Measurements from ENCODE around the gene DLK2.
"Not testable (repeated sequence)": the region's sequence is repeated elsewhere in the genome, so short reads cannot be mapped to it uniquely, and the experiment has no call there.

DLK2 gene, protein sequence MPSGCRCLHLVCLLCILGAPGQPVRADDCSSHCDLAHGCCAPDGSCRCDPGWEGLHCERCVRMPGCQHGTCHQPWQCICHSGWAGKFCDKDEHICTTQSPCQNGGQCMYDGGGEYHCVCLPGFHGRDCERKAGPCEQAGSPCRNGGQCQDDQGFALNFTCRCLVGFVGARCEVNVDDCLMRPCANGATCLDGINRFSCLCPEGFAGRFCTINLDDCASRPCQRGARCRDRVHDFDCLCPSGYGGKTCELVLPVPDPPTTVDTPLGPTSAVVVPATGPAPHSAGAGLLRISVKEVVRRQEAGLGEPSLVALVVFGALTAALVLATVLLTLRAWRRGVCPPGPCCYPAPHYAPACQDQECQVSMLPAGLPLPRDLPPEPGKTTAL

DNA sequence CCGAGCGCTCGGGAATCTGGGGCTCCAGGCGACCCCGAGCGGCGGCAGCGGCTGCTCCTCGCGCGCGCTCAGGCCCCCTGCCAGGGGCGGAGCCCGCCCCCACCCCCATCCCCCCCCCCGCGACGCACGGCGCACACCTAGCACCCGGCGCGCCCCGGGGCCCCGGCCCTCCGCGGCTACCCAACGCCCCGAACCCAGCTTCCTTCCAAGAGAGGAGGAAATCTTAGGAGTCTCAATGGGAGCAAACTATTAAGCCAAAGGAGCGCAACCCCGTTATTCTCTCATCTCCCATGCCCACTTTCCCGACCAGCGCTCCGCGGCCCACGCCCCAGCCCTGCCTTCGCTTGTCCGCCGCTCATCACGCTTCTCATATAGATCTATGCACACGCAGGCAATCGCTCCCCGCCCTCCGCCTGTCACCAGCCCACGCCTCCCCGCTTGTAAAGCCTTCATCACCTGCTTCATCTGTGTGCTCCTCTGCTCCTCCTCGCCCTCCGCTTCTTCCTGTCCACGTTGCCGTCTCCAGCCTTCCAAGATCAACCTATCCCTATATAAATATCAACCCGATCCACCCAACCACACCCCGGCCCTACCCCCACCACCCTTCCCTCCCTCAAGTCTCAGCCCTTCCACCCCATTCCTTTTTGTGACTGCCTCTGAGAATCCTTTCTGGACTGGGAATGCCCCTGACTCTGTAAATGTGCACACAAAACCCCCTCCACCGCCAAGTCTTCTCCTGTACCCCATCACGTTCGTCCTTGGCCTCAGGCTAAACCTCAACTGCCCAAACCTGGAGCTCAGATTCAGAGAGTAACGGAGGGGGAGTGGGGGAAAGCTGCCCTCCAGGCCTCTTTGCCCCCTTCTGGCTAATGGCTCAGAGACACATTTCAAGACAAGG is at the start of gene DLK2:
TSS of gene DLK2 (minus strand) at position 18 of the 898 bp plus-strand sequence. CDS start 723 bp downstream, outside the sequence.
- no peak for DNase-seq (ENCODE audit: low read depth, low spot score)
- peak within 1 kb of the TSS; percentile 14 for H3K27ac ChIP-seq

DNA sequence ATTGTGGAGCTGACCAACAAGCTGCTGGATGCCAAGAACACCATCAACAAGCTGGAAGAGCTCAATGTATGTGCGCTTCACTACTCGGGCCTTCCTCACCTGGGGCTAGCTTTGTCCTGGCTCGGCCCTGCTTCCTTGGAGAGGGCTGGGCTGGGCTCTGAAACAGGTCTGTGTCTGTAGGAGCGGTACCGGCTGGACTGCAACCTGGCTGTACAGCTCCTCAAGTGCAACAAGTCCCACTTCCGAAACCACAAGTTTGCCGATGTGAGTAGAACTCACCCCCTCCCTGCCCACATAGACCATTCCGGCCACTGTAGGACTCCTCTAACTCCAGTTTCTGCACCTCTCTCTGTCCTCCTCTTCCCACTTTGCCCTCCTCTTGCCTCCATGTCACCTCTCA is 48.1 kb upstream of the DLK2 start:
- no peak for DNase-seq (ENCODE audit: low read depth, low spot score)
- H3K27ac ChIP-seq: no peak overlapping the region

DNA sequence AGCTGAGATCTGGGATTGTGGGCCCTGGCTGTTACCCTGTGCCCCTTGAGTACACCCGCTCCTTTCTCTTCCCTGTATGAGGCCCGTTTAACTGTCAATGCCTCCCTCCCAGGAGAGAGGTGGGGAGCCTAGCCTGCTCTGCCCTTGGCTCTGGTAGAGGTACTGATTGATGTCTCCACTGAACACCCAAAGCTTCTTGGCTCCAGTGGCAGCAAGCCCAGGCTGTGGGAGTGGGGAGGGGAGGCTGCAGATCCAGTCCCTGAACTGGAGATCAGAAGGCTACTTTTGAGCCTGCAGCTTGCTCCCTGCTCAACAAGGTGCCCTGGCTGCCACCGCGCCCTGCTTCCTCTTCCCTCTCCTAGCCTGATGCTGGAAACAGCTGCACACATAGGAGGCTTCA is 47.3 kb upstream of the DLK2 start:
- no peak overlapping the region for H3K27ac ChIP-seq

DNA sequence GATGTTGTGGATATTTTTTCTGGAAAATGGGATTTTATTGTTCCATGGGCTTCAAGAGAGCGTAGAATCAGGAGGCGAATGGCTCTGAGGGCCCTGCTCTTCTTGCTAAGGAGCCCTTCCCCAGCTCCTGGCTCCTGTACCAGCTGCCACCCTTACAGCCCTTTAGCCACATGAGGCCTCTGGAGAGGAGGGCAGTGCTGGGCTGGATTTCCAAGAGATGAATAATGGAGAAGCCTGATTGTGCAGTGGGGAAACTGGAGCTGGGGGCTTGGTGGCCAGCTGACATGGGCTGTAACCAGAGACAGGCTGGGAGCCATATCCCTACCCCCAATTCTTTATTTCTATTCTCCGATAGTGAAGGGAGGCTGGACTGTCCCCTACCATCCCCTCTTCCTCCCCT is 45.6 kb upstream of the DLK2 start:
- H3K27ac ChIP-seq: no peak overlapping the region

More for the DNA sequence above, 47.3 kb upstream of the DLK2 start:
- no peak for DNase-seq (ENCODE audit: low read depth, low spot score)

DNA sequence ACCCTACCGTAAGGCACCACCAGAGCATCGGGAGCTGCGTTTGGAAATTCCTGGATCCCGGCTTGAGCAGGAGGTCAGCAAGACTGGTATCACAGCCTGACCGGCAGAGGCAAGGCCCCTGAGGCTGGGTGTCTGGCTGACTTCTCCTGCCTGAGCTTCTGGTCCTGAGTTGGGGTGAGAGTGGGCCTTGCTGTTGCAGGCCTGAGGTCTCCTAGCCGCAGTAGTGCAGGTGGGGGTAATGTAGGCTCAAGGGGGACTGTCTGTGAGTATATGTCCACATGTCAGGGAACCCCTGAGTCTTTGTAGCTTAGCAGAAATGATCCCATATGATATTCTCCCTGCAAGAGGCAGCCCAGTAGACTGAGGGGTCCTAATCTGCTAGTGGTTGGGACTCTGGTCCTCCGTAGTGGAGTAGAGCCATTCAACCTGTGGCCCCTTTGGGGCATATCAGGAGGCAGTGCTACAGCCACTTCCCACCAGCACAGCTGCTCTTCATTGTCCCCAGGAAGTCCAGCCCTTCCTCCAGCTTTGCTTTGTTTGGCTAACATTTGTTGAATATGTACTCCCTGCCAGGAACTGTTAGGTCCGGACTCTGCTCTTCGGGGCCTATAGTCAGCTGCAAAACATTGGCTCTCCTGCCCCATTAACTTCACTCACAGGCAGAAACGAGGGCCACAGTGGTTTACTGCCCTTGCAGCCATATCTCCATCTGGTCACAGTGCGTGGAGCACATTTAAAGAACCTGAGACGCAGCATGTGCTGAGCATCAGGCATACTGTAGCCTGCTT is 43.9 kb upstream of the DLK2 start:
- H3K27ac ChIP-seq: no peak overlapping the region

More for the DNA sequence above, 45.6 kb upstream of the DLK2 start:
- DNase-seq (ENCODE audit: low read depth, low spot score): no peak

DNA sequence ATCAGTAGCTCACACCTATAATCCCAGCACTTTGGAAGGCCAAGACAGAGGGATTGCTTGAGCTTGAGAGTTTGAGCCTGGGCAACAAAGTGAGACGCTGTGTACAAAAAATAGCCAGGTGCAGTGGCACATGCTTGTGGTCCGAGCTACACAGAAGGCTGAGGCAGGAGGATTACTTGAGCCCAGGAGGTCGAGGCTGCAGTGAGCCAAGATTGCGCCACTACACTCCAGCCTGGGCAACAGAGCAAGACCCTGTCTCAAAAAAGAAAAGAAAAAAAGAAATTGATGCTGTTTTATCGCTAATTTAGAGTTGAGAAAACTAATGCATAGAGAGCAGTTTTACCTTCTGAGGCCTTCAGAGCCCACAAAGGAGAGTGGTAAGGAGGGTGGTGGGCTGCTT is 42.9 kb upstream of the DLK2 start:
- H3K27ac ChIP-seq; DNase-seq (ENCODE audit: low read depth, low spot score): not testable (repeated sequence)

More for the DNA sequence above, 43.9 kb upstream of the DLK2 start:
- no peak for DNase-seq (ENCODE audit: low read depth, low spot score)

DNA sequence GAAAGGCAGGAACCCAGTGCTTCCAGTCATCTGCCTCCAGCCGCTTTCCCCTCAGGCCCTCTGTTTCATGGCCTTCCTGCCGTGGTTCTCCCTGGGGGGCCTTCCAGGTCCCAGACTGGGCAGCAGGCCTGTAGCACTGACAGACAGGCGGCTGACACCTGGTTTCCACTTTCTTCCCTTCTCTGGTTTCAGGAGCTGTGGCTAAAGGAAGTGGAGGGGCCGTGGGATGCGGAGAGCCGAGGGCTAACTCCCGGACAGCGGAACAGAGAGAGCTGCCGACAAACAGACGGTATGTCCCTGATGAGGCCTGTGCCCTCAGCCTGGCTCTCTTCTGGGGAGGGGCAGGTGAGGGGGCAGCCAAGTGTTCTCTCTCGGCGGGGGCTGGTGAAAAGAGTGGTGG is 42.3 kb upstream of the DLK2 start:
- DNase-seq (ENCODE audit: low read depth, low spot score): no peak
- no peak overlapping the region for H3K27ac ChIP-seq

DNA sequence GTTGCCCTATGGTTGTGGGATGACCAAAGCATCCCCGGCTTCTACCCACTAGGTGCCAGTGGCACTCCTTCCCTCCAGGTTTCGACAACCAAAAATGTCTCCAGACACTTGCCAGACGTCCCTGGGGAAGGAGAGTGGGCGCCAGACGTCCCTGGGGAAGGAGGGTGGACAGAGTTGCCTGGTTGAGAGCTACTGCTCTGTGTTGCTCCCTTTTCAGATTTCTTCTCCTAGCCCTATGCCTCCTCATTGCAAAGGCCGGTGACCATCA is 41.7 kb upstream of the DLK2 start:
- H3K27ac ChIP-seq: peak overlapping the region; percentile 90
- DNase-seq (ENCODE audit: low read depth, low spot score): no peak

DNA sequence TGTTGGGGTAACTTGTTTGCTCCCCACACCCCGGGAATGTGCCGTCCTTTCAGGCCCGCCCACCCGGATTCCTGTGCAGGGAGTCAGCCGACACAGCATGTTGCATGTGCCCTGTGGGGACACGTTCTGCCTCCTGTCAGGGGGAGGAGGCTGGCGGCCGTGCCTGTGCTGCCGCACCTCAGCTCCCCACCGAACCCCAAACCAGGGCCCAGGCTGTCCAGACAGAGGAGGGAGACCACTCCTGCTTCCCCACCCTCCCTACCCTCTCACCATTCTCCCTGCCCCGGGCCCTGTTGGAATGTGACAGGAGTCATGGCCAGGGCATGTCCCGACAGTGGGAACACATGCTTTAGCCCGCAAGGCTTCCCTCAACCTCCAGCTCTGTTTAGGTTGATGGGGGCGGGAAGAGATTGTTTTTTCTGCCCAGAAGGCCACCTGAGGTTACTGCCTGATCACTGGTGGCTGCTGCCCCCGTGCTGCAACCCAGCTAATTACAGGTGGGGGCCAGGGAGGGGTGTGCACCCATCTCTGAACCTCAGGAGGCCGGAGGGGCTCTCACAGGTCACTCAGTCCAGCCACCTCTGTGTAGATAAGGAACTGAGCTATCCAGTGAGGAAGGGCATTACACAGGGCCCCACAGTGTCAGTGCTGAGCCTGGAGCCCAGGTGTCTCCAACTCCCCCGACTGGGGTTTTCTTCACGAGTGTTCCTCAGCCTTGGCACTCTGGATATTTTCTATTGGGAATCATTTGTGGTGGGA is 41.2 kb upstream of the DLK2 start:
- DNase-seq (ENCODE audit: low read depth, low spot score): peak; percentile 79
- peak overlapping the region; percentile 90 for H3K27ac ChIP-seq

DNA sequence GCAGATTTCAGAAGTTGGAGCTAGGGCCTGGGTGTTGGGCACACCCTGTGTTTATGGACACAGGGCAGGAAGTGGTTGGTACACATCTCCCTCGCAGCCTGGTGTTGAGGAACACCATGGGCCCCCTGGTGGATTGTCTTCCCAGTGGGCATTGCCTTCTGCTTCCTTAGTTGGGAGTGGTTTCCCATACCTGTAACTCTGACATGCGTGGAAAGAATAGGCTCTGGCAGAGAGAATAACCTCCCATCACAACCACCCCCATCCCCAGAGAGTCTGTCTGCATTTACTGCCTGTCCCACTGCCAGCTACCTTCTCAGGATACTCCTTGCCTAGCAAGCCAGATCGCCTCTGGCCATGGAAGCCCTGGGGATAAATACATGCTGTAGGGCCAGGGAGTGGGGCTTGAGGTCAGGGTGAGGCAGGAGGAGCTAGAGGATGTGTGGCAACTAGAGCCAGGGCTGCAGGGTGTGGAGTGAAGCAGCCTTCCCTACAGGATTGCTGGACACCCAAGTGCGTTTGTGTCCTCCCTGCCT is 40.1 kb upstream of the DLK2 start:
- DNase-seq (ENCODE audit: low read depth, low spot score): no peak
- H3K27ac ChIP-seq: peak overlapping the region; percentile 90

DNA sequence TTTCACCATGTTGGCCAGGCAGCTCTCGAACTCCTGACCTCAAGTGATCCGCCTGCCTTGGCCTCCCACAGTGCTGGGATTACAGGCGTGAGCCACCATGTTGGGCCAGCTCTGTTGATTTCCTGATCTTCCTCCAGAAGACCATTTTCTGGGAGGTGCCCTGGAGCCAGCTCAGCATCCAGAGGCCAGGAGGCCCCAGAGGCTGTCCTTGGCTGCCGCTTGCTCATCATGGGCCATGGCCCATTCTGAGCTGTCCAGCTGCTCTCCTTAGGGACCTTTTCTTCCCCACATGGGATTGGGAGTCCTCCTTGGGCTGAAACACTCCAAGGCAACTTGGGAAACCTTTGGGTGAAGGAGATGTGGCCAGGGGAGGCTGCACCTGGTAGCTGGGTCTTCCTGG is 39.4 kb upstream of the DLK2 start:
- peak overlapping the region; percentile 90 for H3K27ac ChIP-seq
- DNase-seq (ENCODE audit: low read depth, low spot score): no peak

DNA sequence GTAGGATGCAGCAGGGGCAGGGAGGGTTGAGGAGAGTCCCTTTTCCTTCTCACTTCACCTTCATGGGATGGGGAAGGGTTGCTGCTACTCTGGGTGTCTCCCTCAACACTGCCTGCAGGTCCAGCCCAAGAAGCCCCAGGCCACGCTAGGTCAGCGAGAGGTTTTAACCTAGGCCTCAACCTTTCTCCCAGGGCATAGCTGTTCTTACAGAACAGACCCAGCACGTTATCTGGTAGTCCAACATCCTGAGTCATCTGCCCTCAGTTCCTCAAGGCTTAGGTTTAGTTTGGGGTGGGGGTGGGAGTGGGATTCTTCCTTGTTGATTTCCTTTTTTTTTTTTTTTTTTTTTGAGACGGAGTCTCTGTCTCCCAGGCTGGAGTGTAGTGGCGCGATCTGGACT is 39.0 kb upstream of the DLK2 start:
- peak overlapping the region; percentile 90 for H3K27ac ChIP-seq
- no peak for DNase-seq (ENCODE audit: low read depth, low spot score)

DNA sequence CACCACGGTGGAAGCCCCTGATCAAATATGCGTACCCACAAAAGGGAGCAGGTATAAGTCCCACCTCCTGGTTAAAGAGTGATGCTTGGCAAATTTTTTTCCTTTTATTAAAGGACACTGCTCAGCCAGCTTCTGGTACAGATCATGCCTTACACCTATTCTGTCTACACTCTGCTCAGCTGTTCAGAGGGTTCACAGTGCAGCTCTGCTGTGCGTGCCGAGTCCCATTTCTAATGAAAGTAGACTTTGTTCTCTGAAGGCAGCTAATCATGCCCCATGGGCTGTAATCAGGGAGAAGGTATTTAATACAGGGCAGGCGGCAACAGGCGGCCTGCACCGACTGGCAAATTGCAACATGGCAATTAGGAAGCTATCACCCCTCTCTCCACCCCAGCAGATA is 38.5 kb upstream of the DLK2 start:
- no peak for DNase-seq (ENCODE audit: low read depth, low spot score)
- peak overlapping the region; percentile 90 for H3K27ac ChIP-seq

DNA sequence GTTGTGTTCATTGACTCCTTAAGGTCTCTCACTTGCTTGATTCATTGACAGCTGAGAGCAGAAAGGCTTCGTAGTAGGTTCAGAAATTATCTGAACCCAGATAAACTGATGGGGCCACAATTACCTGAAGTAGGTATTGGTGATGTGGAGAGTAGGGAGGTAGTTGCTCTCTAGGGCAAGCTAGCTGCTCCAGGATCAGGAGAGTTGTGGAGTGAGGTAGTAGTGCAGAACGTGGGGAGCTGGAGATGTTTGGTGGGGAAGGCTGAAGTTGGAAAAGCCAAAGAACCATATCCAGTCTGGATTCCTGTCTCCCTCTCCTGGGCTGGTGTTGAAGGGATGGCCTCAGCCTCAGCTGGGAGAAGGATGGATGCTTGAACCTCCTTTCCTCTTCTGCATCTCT is 37.9 kb upstream of the DLK2 start:
- peak overlapping the region; percentile 90 for H3K27ac ChIP-seq
- no peak for DNase-seq (ENCODE audit: low read depth, low spot score)

DNA sequence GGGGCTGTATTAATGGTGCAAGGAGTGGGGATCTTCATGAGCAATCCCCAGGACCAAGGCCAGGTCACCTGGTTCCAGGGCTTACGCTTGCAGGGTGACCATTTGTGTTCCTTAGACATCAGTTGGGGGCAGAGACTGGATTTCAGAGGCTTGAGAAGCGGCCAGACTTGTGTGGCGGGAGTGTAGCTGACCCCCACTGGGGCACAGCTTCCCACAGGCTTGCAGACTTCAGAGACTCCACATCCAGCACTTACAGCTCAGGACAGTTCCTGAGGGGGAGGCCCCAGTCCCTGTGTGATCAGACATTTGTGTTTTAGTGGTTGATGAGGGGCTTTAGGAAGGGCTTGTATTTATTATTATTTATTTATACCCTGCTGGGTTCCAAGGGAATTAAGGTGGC is 37.3 kb upstream of the DLK2 start:
- peak overlapping the region; percentile 49 for H3K27ac ChIP-seq
- no peak for DNase-seq (ENCODE audit: low read depth, low spot score)

DNA sequence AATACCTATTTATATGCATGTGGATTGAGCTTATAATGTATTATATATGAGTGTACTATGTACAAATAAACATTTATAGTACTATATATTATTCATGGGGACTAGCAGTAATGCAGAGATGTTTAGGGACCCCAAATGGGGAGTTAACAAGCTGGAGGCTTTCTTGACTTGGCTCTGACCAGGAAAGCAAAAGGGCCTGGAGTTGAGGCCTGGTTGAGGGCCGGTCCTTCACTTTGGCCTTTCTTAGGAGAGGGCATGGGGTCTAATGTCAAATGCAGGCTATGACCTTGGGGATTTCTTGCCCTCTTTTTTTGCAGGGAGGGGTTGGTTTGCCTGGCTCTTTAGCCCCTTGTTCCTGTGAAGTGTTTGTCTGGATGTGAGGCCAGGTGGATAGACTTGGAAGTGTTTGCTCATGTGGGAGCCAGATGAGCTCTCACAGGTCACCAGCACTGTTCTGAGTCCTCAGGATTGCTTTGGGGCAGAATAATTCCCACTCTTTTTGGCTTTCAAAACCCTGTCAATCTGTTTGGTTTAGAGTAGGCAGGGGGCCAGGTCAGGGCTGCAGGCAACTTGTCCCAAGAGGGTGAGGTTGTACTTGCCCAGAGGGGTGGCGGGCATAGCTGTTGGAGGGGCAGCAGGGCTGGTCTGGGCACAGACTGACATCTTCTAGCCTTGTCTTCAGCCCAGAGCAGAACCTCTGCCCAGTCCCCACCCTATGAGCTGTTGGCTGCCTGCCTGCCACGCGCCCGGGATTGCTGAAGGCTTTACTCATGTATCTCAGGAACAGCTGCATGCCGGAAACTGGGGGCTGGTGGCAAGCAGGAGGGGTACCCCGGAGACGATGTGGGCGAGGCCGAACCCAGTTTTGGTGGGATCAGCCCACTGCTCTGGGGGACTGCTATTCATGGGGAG is 36.7 kb upstream of the DLK2 start:
- H3K27ac ChIP-seq: peak overlapping the region; percentile 49
- no peak for DNase-seq (ENCODE audit: low read depth, low spot score)

DNA sequence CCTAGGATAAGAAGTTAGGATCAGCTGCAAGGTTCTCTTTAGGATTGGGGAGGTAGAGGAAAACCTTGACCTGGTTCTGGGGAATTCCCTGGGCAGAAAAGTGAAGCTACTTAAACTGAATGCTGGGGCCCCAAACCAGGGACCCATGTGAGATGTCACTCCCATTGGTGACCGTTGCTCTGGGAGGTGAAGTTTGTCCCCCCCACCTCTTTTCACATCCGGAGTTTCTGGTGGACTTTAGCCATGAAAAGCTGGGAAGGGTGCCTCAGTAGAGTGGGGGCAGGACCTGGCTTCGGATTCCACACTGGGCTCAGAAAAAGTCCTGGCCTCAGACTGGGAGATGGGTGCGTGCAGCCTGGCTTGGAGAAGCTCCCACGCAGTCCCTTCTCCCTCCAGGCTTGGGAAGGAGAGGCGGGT is 35.2 kb upstream of the DLK2 start:
- no peak for DNase-seq (ENCODE audit: low read depth, low spot score)
- no peak overlapping the region for H3K27ac ChIP-seq

DNA sequence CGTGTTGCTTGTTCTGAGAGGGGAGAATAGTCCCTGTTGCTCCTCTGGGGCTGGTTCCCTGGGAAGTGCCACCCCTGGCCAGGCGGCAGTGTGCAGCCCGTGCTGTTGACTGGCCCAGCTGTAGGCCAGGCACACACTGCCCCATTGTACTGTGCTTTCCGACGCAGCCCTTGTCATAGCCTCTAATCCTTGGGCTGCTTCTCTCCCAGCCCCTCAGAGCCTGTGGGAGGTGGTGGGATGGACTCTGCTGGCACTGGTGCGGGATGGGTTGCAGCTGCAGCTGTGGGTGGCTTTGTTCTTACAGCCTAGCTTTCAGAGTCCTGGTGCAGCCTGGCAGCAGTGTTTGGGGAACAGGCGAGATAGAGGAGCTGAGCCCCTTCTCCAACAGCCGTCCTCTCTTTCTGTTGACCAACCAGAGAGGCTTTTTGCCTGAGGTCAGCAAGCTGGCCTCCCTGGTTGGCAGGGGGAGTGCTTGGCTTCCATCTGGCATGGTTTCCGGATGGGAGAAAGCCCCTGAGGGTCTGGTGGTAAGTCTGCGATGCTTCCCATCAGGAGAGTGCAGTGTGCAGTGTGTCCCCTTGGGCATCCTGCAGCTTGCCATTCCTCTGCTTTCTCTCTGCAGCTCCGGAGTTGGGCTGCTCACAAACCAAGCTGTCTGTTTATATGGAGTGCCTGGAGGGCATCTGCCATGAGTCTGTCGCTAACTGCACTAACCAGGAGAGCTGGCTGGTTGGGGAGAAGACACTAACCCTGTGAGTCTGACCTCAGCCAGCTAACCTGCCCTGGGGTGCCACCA is 34.1 kb upstream of the DLK2 start:
- H3K27ac ChIP-seq: no peak overlapping the region
- DNase-seq (ENCODE audit: low read depth, low spot score): no peak
